OCI-LY1 (cell line): Measurements from ENCODE around the gene KNSTRN.

Experiments used
- H2AFZ ChIP-seq: fragments of 200-600 bp; sonication (generic), shearing (Covaris generic); 2 replicates; pipeline ENCODE4 v1.6.0; 2014; ENCODE audit warnings: antibody characterized with exemption, mild to moderate bottlenecking, low read length
- H3F3A ChIP-seq: fragments of 200-600 bp; sonication (generic), shearing (Covaris generic); 2 replicates; pipeline ENCODE4 v1.6.0; 2014; ENCODE audit warnings: mild to moderate bottlenecking, antibody characterized with exemption, low read length, moderate library complexity; ENCODE audit not compliant: insufficient read depth
- H3K27ac ChIP-seq: fragments of 200-600 bp; sonication (generic); 2 replicates; pipeline ENCODE4 v1.5.1; 2014; ENCODE audit warnings: low read length, mixed run types, mild to moderate bottlenecking, low read depth; ENCODE audit not compliant: poor library complexity, severe bottlenecking
- H3K27me3 ChIP-seq: fragments of 200-600 bp; sonication (generic); 2 replicates; pipeline ENCODE4 v1.6.0; 2014; ENCODE audit warnings: antibody characterized with exemption, mild to moderate bottlenecking, low read length, moderate library complexity; ENCODE audit not compliant: insufficient read depth
- H3K36me3 ChIP-seq: fragments of 200-600 bp; sonication (generic); 2 replicates; pipeline ENCODE4 v1.6.1; 2014; ENCODE audit warnings: mild to moderate bottlenecking, antibody characterized with exemption, low read length, moderate library complexity, mixed read lengths; ENCODE audit not compliant: insufficient read depth
- H3K4me1 ChIP-seq: fragments of 200-600 bp; sonication (generic); 2 replicates; pipeline ENCODE4 v1.5.1; 2014; ENCODE audit warnings: mild to moderate bottlenecking, low read length, moderate library complexity; ENCODE audit not compliant: insufficient read depth, severe bottlenecking
- H3K4me2 ChIP-seq: fragments of 200-600 bp; sonication (generic), shearing (Covaris generic); 2 replicates; pipeline ENCODE4 v1.6.1; 2014; ENCODE audit warnings: low read length
- H3K4me3 ChIP-seq: fragments of 200-600 bp; sonication (generic); 2 replicates; pipeline ENCODE4 v1.5.1; 2014; ENCODE audit warnings: low read length, low read depth, mild to moderate bottlenecking, mixed read lengths; ENCODE audit not compliant: poor library complexity, severe bottlenecking
- H3K79me2 ChIP-seq: fragments of 200-600 bp; shearing (Covaris generic); 2 replicates; pipeline ENCODE4 v1.6.1; 2016; ENCODE audit warnings: mixed run types, low read length, mixed read lengths; ENCODE audit not compliant: insufficient read depth
- H3K9ac ChIP-seq: fragments of 200-600 bp; sonication (generic), shearing (Covaris generic); 2 replicates; pipeline ENCODE4 v1.6.1; 2014; ENCODE audit warnings: mild to moderate bottlenecking, low read length, mixed read lengths
- H3K9me2 ChIP-seq: fragments of 200-600 bp; sonication (generic), shearing (Covaris generic); 2 replicates; pipeline ENCODE4 v1.6.1; 2014; ENCODE audit warnings: low read depth, mild to moderate bottlenecking, low read length, mixed read lengths
- H3K9me3 ChIP-seq: fragments of 200-600 bp; shearing (Covaris generic); 2 replicates; pipeline ENCODE4 v1.6.1; 2014; ENCODE audit warnings: low read length, mixed read lengths
- H4K20me1 ChIP-seq: fragments of 200-600 bp; sonication (generic), shearing (Covaris generic); 2 replicates; pipeline ENCODE4 v1.6.0; 2016; ENCODE audit warnings: mild to moderate bottlenecking, low read length; ENCODE audit not compliant: insufficient read depth
- CTCF ChIP-seq: fragments of 200-600 bp; sonication (generic), shearing (Covaris generic); IDR thresholded peaks from 2 replicates; pipeline ENCODE4 v1.5.1; 2017; ENCODE audit warnings: mild to moderate bottlenecking, antibody characterized with exemption, low read length, moderate library complexity, mixed read lengths
- EZH2 ChIP-seq: fragments of 200-600 bp; sonication (generic), shearing (Covaris generic); IDR thresholded peaks from 2 replicates; pipeline ENCODE4 v1.8.0; 2017; ENCODE audit warnings: borderline replicate concordance, mixed run types, mild to moderate bottlenecking, antibody characterized with exemption, low read length, moderate library complexity, mixed read lengths

Gene KNSTRN

GRCh38 chr15:40344631-40345120 is 37.8 kb upstream of the KNSTRN start:
- Histone ChIP-seq H3K27me3 (no peaks in the 10 kb centered on the region; the same call in 1 of the 2 replicates), H3F3A (no peaks in the 10 kb centered on the region), H3K4me3 (no peak overlapping the region), H4K20me1 (no peaks in the 10 kb centered on the region), H3K4me1 (no peaks in the 10 kb centered on the region), H2AFZ (no peak overlapping the region), H3K4me2 (no peak overlapping the region), H3K9me3 (no peaks in the 10 kb centered on the region), H3K9me2 (no peaks in the 10 kb centered on the region), H3K79me2 (no peaks in the 10 kb centered on the region), H3K9ac (no peak overlapping the region), H3K27ac (no peak overlapping the region), H3K36me3 (no peaks in the 10 kb centered on the region)
- TF ChIP-seq CTCF = peak; percentile 84
- no peak for TF ChIP-seq EZH2

- Histone ChIP-seq H3K79me2 (no peaks in the 10 kb centered on the region), H3F3A (no peaks in the 10 kb centered on the region), H3K9ac (no peak overlapping the region), H3K27ac (no peak overlapping the region), H3K9me3 (no peaks in the 10 kb centered on the region), H2AFZ (no peak overlapping the region), H3K4me1 (no peaks in the 10 kb centered on the region), H3K4me2 (no peak overlapping the region), H3K4me3 (no peak overlapping the region), H4K20me1 (no peaks in the 10 kb centered on the region), H3K27me3 (no peaks in the 10 kb centered on the region; the same call in 1 of the 2 replicates), H3K36me3 (no peaks in the 10 kb centered on the region), H3K9me2 (no peaks in the 10 kb centered on the region)
- no peak for TF ChIP-seq CTCF
- no peak for TF ChIP-seq EZH2
Observed at GRCh38 chr15:40345225-40345866, 37.2 kb upstream of the KNSTRN start.

GRCh38 chr15:40345867-40346578 is 36.5 kb upstream of the KNSTRN start:
- no peaks in the 10 kb centered on the region for H3K9me3 ChIP-seq
- no peak overlapping the region for H3K4me2 ChIP-seq
- no peaks in the 10 kb centered on the region for H3K4me1 ChIP-seq
- no peak overlapping the region for H3K4me3 ChIP-seq
- H4K20me1 ChIP-seq = no peaks in the 10 kb centered on the region
- H3K79me2 ChIP-seq = no peaks in the 10 kb centered on the region
- no peaks in the 10 kb centered on the region for H3K9me2 ChIP-seq
- no peaks in the 10 kb centered on the region for H3F3A ChIP-seq
- no peaks in the 10 kb centered on the region for H3K36me3 ChIP-seq
- no peak overlapping the region for H3K9ac ChIP-seq
- H3K27me3 ChIP-seq = no peaks in the 10 kb centered on the region
- H3K27ac ChIP-seq = no peak overlapping the region
- no peak overlapping the region for H2AFZ ChIP-seq
- TF ChIP-seq EZH2 = no peak
- TF ChIP-seq CTCF = no peak
